H54 (cell line): Measurements from ENCODE around the gene ARHGAP32.

Experiments used
- DNase-seq: peaks from one replicate; pipeline ENCODE4 v3.0.0; 2011; ENCODE audit warnings: low spot score, mixed read lengths; ENCODE audit not compliant: insufficient read length
- FAIRE-seq: peaks from 3 replicates; lab custom pipeline; 2011; peaks lifted over from hg19 to GRCh38; lab: Jason Lieb, UNC
- POLR2A ChIP-seq: IDR thresholded peaks from 2 replicates; pipeline ENCODE4 v1.6.1; 2011; ENCODE audit warnings: low read depth, mild to moderate bottlenecking, low read length

Gene ARHGAP32

DNA sequence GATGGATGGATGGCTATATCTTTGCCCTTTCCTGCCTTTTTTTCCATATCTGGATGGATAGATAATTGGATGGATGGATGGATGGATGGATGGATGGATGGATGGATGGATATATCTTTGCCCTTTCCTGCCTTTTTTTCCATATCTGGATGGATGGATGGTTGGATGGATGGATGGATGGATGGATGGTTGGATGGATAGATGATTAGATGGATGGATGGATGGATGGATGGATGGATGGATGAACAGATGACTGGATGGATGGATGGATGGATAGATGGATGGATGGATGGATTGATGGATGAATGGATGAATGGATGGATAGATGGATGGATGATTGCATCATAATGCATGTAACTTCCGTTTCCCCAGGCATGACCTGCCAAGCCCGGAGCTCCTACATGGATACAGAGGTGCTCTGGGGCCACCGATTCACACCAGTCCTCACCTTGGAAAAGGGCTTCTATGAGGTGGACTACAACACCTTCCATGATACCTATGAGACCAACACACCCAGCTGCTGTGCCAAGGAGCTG is 276.0 kb downstream of the ARHGAP32 start:
- DNase-seq (no peak), FAIRE-seq (no peak)
- no peak for TF ChIP-seq POLR2A

DNA sequence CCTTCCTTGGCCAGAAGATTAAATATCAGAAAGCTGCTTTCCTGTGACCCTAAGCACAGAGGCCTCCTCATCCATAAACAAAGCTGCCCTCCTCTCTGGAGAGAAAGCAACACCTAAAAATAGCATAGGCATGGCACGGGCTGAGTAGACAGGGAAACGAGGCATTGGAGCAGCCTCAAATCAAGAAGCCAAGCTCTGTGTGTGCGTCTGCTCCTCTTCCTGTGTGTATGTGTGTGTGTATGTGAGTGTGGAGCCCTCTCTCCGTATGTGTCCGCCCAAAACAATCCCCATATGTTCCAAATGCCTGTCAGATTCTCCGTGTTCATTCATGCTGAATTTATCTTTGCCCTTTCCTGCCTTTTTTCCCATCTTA is 277.0 kb downstream of the ARHGAP32 start:
- no peak for DNase-seq
- TF ChIP-seq POLR2A, result no peak
- FAIRE-seq, result no peak
